Caco-2 (cell line): ENCODE results near the gene MICAL3. TPM values are rescaled to one million over a fixed set of nuclear protein-coding genes. Genes with fewer than 3 reads are reported as not detected.

Experiments
- BruUV-seq: library from RNA; stranded (reverse); fragments of 400-500 nt; replicated peaks from 2 replicates; lab custom pipeline; 2021; lab: Mats Ljungman, UMichigan
- CTCF ChIA-PET: fragments of 300-600 bp; sonication (Branson Sonifier 250); formaldehyde crosslinking; loops from one replicate; lab custom pipeline; 2022; ENCODE audit warnings: antibody characterized with exemption; lab: Charles Lee
- POLR2A ChIA-PET: fragments of 300-600 bp; sonication (Branson Sonifier 250); formaldehyde crosslinking; loops from one replicate; lab custom pipeline; 2022; ENCODE audit warnings: antibody characterized with exemption; lab: Charles Lee
- DNase-seq, 2 experiments: peaks; one replicate each; pipeline versions ENCODE4 v3.0.0 to v3.0.0-alpha.2; 2020 to 2022
- H3K27me3 ChIP-seq: replicated peaks from 2 replicates; pipeline ENCODE4 v1.6.0; 2011; ENCODE audit warnings: low read length; ENCODE audit not compliant: control insufficient read depth, insufficient read depth
- H3K36me3 ChIP-seq: 2 replicates; pipeline ENCODE4 v1.5.1; 2011; ENCODE audit warnings: low read length; ENCODE audit not compliant: control insufficient read depth, insufficient read depth
- H3K4me1 ChIP-seq: fragments of 250-450 bp; sonication (Bioruptor Pico); 2 replicates; pipeline ENCODE4 v1.5.1; 2020; ENCODE audit warnings: mild to moderate bottlenecking
- H3K4me3 ChIP-seq: 2 replicates; pipeline ENCODE4 v1.5.1; 2011; ENCODE audit warnings: low read depth, mild to moderate bottlenecking, control low read depth, low read length
- H3K9me3 ChIP-seq: fragments of 250-450 bp; sonication (Bioruptor Pico); 2 replicates; pipeline ENCODE4 v1.5.1; 2020; ENCODE audit warnings: mild to moderate bottlenecking, moderate library complexity
- H3K27ac Mint-ChIP-seq: one replicate; pipeline ENCODE4 v1.8.0; 2022; ENCODE audit warnings: mixed read lengths; ENCODE audit not compliant: unreplicated experiment
- H3K27me3 Mint-ChIP-seq: one replicate; pipeline ENCODE4 v1.8.0; 2022; ENCODE audit warnings: mixed read lengths; ENCODE audit not compliant: insufficient read depth, unreplicated experiment
- H3K36me3 Mint-ChIP-seq: one replicate; pipeline ENCODE4 v1.8.0; 2022; ENCODE audit warnings: mild to moderate bottlenecking, mixed read lengths; ENCODE audit not compliant: insufficient read depth, unreplicated experiment
- H3K4me1 Mint-ChIP-seq: one replicate; pipeline ENCODE4 v1.8.0; 2022; ENCODE audit warnings: low read depth, mixed read lengths; ENCODE audit not compliant: unreplicated experiment
- H3K4me3 Mint-ChIP-seq: one replicate; pipeline ENCODE4 v1.8.0; 2022; ENCODE audit warnings: mild to moderate bottlenecking, moderate library complexity, mixed read lengths; ENCODE audit not compliant: unreplicated experiment
- H3K9me3 Mint-ChIP-seq: one replicate; pipeline ENCODE4 v1.8.0; 2022; ENCODE audit warnings: mixed read lengths; ENCODE audit not compliant: unreplicated experiment
- intact Hi-C: fragments of 100-400 bp; cut with micrococcal nuclease; formaldehyde crosslinking; loops from one replicate; pipeline ENCODE4 v1.10.0; 2022; ENCODE audit not compliant: unreplicated experiment
- total RNA-seq: library from RNA; stranded (reverse); gene quantifications from 2 replicates; pipeline ENCODE4 v1.2.3, GENCODE V29; 2022
- TF ChIP-seq, protein P1 (sequence below), 2 experiments: fragments of 200-600 bp in 1 of 2; IDR thresholded peaks; 1 replicate in 1 of 2; 2 replicates in 1 of 2; pipeline versions ENCODE4 v1.5.1 to v1.8.0; 2011 to 2022; ENCODE audit warnings: antibody characterized with exemption in 1 of 2, control low read depth in 1 of 2, inconsistent platforms in 1 of 2, low read depth in 1 of 2, low read length in 1 of 2, mild to moderate bottlenecking in 1 of 2, moderate library complexity in 1 of 2; ENCODE audit not compliant: insufficient read depth in 1 of 2, severe bottlenecking in 1 of 2, unreplicated experiment in 1 of 2

MICAL3 gene
- total RNA-seq, 1 experiment from 2014 or later, result 65.6 TPM

DNA sequence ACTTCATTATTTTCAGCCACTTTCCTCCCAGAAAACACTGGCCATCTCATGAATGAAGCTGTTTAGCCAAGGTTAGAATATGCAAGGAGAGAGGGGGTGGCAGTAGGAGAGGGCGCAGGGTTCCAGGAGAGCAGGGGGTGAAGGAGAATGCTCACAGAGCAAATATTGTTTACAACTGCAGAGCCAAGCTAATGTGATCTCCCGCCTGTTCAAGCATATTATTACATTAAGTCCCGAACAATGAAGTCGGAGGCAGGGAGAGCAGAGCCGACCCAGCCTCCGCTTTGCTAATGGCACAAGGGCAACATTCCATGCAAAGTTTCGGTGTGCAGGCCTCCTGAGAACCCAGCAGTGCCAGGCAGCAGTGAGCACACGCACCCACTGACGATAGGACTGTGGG, 80.1 kb downstream of the MICAL3 start:
- TF ChIP-seq, protein P1, sequence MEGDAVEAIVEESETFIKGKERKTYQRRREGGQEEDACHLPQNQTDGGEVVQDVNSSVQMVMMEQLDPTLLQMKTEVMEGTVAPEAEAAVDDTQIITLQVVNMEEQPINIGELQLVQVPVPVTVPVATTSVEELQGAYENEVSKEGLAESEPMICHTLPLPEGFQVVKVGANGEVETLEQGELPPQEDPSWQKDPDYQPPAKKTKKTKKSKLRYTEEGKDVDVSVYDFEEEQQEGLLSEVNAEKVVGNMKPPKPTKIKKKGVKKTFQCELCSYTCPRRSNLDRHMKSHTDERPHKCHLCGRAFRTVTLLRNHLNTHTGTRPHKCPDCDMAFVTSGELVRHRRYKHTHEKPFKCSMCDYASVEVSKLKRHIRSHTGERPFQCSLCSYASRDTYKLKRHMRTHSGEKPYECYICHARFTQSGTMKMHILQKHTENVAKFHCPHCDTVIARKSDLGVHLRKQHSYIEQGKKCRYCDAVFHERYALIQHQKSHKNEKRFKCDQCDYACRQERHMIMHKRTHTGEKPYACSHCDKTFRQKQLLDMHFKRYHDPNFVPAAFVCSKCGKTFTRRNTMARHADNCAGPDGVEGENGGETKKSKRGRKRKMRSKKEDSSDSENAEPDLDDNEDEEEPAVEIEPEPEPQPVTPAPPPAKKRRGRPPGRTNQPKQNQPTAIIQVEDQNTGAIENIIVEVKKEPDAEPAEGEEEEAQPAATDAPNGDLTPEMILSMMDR (IDR thresholded peaks at IDR 0.05; ENCODE audit: insufficient read depth in 1 of 2, low read depth in 1 of 2, low read length in 1 of 2, severe bottlenecking in 1 of 2, unreplicated experiment in 1 of 2), result no peak
- Histone ChIP-seq H3K36me3 (no peaks in the 10 kb centered on the region), H3K9me3 (no peaks in the 10 kb centered on the region), H3K27me3 (no peaks in the 10 kb centered on the region), H3K4me3 (no peak overlapping the region), H3K4me1 (no peaks in the 10 kb centered on the region; the same call in 1 of the 2 replicates)
- Mint-ChIP-seq H3K9me3 (no peaks in the 10 kb centered on the region), H3K4me1 (peaks cover 7% of the 10 kb centered on the region), H3K4me3 (no peak overlapping the region), H3K27me3 (no peaks in the 10 kb centered on the region), H3K27ac (no peak overlapping the region), H3K36me3 (peaks cover 23% of the 10 kb centered on the region)
- DNase-seq, result no peak
- POLR2A ChIA-PET, result no interaction called here
- intact Hi-C loops, result no loop called here
- CTCF ChIA-PET, result no interaction called here
- BruUV-seq, result no TSS peak

DNA sequence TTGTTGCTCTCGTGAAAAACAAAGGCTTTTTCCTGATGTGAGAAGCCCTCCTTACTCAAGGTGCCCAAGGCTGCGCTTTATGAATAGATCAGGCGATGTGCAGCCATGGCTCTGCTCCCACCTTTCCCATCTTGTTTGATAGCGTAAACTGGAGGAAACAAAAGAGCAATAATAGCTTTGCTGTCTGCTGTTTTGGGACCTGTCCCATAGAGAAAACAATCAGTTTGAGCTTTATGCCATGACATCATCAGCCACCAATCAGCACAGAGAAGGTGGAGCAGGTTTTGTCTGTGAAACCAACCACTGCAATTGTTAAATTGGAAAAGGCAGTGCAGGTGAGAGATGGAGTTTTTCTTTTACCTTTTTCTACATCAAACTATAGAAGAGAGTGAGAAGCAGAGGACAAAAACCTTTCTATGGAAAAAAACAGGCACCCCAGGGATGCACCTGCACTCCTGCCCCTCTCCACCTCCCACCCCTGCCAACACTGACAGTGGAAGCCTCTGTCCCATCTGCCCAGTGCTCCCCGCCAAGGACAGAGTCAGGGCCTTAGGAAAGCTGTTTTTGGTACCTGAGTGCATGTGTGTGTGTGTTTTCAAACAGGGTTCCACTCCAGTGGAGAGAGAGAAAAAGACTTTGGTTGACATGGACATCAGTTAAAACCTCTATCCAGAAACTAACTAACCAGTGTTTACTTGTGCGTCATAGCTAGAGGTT, 80.7 kb downstream of the MICAL3 start:
- Mint-ChIP-seq H3K4me1 (peaks cover 7% of the 10 kb centered on the region), H3K4me3 (no peak overlapping the region), H3K9me3 (no peaks in the 10 kb centered on the region), H3K27ac (no peak overlapping the region), H3K36me3 (peaks cover 23% of the 10 kb centered on the region), H3K27me3 (no peaks in the 10 kb centered on the region)
- ChIA-PET POLR2A (no interaction called here), CTCF (no interaction called here)
- H3K27me3 ChIP-seq, result no peaks in the 10 kb centered on the region
- no peaks in the 10 kb centered on the region for H3K36me3 ChIP-seq
- DNase-seq, result no peak
- H3K4me1 ChIP-seq, result peaks cover 3% of the 10 kb centered on the region; the same call in 1 of the 2 replicates
- BruUV-seq, result no TSS peak
- TF ChIP-seq, protein P1 (IDR thresholded peaks at IDR 0.05; ENCODE audit: insufficient read depth in 1 of 2, low read depth in 1 of 2, low read length in 1 of 2, severe bottlenecking in 1 of 2, unreplicated experiment in 1 of 2), result no peak
- intact Hi-C loops, result no loop called here
- H3K4me3 ChIP-seq, result no peak overlapping the region
- H3K9me3 ChIP-seq, result no peaks in the 10 kb centered on the region

DNA sequence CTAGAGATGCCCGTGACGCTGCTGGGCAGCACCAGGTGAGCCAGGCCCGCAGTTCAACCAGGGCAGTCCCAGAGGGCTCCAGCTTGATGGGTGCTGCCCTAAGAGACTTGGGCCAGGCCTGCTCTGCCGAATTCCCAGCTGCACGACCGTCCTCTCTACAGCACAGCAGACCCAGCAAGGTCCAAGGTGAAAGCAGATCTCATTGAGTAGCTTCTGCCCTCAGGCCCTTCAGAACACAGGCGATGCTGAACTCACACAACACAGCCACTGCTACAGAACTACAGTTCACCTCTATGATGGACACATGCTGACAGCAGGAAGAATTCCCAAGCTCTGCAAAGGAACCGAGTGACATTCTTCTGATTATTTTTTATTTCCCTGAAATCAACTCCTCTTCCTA, 81.6 kb downstream of the MICAL3 start:
- Histone ChIP-seq H3K36me3 (no peaks in the 10 kb centered on the region), H3K4me3 (no peak overlapping the region), H3K9me3 (no peaks in the 10 kb centered on the region), H3K4me1 (peaks cover 5% of the 10 kb centered on the region; the same call in 1 of the 2 replicates), H3K27me3 (no peaks in the 10 kb centered on the region)
- Mint-ChIP-seq H3K4me1 (peaks cover 7% of the 10 kb centered on the region), H3K27ac (no peak overlapping the region), H3K36me3 (peaks cover 23% of the 10 kb centered on the region), H3K27me3 (no peaks in the 10 kb centered on the region), H3K4me3 (no peak overlapping the region), H3K9me3 (no peaks in the 10 kb centered on the region)
- TF ChIP-seq, protein P1 (IDR thresholded peaks at IDR 0.05; ENCODE audit: insufficient read depth in 1 of 2, low read depth in 1 of 2, low read length in 1 of 2, severe bottlenecking in 1 of 2, unreplicated experiment in 1 of 2), result no peak
- BruUV-seq, result no TSS peak
- CTCF ChIA-PET, result no interaction called here
- intact Hi-C loops, result no loop called here
- DNase-seq, result no peak
- POLR2A ChIA-PET, result no interaction called here
